ENCODE results near the gene NOTUM.

NOTUM gene

DNA sequence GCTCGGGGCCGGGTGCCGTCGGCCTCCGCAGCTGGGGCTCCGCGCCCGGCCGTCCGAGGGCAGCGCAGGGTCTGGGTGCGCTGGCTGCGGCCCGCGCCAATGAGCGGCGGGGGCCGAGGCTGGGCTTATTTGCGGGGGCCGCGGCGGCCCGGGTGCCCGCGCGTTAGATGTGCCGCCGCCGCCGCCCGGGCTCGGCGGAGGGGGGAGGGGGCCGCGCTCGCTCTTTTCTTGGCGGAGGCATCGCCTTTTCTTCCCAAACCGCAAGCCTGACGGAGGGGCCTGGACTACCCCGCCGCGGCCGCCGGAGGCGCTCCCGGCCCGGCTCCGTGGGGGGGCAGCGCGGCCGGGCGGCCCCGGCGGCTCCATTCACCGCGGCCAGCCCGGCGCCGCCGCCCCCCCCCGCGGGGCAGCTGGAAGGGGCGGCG, at the start of gene NOTUM:
NOTUM (minus strand) TSS at position 101 of the 425 bp plus-strand sequence. CDS start 278 bp downstream, outside the sequence.
- H3K4me3 ChIP-seq (ENCODE audit: low read depth, low read length), result peak within 1 kb of the TSS; percentile 6

GRCh38 chr17:82009413-82009812, 48.4 kb upstream of the NOTUM start:
- H3K4me3 ChIP-seq (ENCODE audit: low read depth, low read length), result no peak overlapping the region

GRCh38 chr17:82008941-82009405, 48.0 kb upstream of the NOTUM start:
- no peak overlapping the region for H3K4me3 ChIP-seq (ENCODE audit: low read depth, low read length)

DNA sequence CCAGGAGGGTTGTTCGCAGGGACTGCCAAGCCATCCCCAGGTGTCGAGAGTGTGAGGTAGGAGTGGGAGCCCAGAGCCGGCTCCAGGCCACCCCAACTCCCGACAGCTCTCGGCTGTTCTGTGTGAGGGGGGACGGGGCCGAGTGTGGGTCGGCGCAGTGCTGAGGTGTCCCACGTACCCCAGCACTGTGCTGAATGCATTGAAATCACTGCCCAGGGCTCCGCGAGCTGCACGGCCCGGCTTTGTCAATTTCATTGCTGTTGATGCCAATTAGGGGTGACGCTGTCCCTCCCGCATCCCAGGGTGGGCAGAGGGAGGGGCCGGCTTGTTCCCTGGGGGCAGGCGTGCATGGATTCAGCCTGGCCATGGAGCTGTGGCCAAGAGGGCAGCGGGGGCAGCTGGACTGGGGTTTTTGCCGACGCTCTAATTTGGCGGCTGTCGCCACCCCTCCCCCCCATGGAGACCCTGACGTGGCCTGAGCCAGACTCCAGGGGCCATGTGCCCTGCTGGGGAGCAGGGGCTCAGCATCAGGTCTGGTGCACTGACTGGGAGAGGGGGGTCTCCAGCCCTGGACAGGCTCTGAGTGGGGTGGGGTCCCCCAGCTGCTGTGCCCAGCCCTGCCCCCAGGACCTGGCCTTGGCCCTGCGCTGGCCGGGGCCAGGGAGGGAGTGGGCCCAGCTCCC, 47.4 kb upstream of the NOTUM start:
- H3K4me3 ChIP-seq (ENCODE audit: low read depth, low read length), result no peak overlapping the region

DNA sequence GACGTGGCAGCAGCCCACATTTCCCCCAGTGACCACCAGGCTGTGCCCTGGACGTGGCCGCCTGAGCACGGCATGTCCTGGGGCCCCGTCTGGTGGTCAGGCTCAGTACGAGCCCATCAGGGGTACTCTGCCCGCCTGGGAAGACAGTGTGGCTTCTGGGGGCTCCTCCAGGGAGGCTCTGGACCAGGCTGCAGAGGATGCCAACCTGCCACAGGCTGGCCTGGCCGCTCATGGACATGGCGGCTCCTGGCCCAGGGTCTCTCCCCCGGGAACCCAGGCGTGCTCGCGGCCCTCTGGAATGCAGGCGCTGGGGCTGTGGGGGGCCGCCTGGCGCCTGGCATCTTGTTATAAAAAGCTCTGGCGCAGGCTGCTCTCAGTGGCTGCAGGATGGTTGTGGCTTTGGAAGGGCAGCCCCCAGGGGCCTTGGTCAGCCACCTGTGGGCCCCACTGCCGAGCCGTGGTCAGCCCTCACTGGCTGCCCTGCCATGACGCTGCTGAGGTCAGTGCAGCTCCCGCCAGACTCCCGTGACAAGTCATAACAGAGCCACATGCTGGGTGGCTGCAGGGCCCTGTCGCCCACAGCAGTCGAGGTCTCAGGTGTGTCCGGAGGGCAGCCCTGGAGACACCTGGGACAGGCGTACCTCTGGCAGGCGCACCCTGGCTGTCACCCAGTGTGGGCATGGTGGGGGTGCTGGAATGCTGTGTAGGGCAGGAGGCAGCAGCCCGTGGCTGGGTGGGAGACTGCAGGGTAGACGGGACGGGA, 46.7 kb upstream of the NOTUM start:
- no peak overlapping the region for H3K4me3 ChIP-seq (ENCODE audit: low read depth, low read length)

DNA sequence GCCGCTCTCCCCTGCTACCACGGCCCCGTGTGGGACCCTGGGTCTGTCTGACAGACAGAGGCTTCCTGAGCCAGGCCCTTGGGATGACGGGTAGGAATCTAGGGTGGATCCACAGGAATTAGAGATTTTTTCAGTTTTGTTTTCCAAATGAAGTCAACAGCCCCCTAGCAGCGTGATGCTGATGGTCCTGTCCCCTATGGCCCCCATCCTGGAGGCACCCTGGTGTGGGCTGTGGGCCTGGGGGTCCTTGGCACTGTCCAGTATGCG, 46.2 kb upstream of the NOTUM start:
- H3K4me3 ChIP-seq (ENCODE audit: low read depth, low read length), result no peak overlapping the region

GRCh38 chr17:82006468-82007227, 45.7 kb upstream of the NOTUM start:
- no peak overlapping the region for H3K4me3 ChIP-seq (ENCODE audit: low read depth, low read length)

GRCh38 chr17:82005701-82006348, 44.8 kb upstream of the NOTUM start:
- no peak overlapping the region for H3K4me3 ChIP-seq (ENCODE audit: low read depth, low read length)

DNA sequence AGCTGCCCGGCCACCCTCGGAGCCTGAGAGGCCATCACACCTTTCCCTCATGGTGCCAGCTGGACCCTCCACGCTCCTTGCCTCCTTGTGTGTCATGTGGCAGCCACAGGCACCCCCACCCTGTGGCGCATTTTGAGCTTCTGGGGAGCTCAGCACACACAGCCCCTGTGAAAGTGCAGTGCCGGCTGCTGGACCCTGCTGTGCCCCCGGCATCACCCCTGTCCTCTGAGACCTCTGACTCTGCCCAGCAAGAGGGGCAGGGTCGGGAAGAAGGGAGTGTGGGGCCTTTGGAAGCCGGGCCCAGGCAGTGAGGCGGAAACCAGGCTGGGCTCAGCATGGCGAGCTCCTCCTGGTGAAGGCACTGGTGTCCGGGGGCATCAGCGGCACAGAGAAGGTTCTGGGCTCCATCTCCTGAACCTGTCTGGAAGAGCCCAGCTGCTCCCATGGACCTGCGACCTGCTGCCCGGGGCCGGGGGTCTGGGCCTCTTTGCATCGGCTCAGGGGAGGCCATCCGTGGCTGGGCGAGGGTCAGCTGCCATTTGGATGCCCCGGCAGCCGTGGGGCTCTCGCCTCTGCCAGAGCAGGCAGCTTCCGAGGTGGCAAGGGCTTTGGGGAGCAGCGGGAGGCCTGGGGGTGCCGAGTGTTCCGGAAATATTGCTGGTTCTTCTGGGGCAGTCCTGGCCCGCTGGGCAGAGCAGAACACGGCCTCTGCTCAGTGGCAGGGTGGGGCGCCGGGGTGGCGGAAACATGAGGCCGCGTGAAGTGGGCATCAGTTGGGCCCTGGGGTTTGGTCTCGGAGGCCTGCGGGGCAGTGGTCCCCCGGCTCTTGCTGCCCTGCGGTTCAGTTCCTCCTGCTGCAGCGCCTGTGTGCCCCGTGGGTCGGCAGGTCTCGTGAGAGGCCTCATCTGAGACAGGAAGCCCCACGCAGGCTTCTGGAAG, 43.8 kb upstream of the NOTUM start:
- H3K4me3 ChIP-seq (ENCODE audit: low read depth, low read length), result no peak overlapping the region

GRCh38 chr17:82003411-82004381, 42.7 kb upstream of the NOTUM start:
- no peak overlapping the region for H3K4me3 ChIP-seq (ENCODE audit: low read depth, low read length)

GRCh38 chr17:82001571-82002056, 40.6 kb upstream of the NOTUM start:
- no peak overlapping the region for H3K4me3 ChIP-seq (ENCODE audit: low read depth, low read length)

DNA sequence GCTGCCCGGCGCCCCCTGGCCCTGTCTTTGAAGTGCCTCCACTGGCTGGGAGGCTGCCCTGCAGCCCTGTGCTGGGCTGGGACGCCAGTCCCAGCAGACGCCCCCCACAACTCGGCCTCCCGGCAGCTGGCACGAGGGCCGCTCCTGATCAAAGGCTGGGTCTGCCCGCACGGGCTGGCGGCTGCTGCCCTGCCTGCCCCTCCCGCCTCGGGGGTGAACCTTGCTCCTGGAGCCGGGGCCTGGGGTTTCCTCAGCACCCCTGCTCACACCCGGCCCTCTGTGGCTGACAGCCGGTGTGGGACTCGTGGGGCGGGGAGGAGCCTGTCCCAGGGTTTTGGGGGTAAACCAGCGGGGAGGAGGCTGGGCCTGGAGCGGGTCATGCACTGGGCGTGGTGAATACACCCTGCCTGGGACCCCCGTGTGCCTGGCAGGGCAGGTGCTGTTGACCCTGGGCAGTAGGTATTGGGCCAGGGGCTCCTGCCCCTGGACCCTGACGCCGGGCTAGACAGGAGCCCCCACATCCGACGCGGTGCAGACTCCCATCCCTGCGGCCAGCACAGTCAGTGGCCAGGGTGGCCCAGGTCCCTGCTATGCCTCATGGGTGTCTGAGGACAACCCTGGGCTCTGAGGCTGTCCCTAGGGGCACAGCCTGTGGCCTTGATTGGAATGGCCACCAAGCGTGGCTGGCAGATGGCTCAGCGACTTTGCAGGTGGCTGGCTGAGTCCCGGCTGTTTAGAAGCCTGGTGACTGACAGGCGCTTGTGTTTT, 40.0 kb upstream of the NOTUM start:
- H3K4me3 ChIP-seq (ENCODE audit: low read depth, low read length), result no peak overlapping the region

DNA sequence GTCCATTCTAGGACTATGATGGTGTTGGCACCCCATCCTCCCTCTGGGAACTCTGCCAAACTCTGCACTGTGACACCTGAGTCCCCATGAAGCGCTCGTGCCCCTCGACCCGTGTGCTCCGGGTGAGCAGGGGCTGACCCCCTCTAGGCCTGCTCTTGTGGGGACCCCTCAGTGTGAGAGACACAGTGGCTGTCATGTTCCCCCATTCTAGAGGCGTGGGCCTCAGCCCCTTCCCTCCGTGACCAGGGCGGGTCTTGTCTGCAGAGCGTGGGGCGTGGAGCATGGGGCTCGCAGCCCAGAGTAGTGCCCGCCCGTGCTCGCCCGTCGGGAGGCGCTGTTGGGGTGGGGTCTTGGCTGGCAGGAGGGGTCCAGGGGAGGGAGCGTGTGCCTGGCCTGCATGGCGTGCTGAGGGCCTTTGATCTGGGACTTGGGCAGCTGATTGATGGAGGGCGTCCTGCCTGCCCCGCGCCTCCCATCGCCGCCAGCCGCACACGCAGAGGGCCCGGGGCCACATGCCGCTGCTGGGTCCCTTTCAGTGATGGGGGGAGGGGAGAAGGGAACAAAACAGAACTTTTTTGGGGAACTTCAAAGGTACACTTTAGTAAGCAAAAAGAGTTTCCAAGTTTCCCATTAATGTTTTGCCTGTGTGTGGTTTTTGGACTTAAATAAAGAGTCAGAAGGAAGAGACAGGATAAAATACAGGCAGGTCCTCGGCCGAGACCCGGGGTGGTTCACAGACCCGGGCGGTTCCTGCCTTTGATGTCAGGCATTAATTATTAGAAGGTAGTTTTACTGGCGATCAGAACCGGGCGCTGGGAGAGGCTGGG, 39.2 kb upstream of the NOTUM start:
- no peak overlapping the region for H3K4me3 ChIP-seq (ENCODE audit: low read depth, low read length)

DNA sequence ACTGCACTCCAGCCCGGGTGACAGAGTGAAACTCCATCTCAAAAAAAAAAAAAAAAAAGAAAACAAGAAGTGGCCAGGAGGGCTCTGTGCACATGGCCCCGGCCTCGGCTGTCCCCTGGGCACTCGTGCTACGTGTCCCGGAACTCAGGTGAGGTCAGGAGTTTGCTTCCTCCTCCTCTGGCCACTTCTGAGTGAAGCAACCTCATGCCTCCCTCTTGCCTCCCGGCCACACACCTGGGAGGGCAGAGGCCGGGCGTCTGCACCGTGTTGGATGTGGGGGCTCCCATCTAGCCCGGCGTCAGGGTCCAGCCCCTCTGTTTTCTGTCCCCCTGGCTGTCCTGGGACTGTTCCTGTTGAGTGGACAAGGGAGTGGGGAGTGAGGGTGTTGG, 38.6 kb upstream of the NOTUM start:
- no peak overlapping the region for H3K4me3 ChIP-seq (ENCODE audit: low read depth, low read length)

DNA sequence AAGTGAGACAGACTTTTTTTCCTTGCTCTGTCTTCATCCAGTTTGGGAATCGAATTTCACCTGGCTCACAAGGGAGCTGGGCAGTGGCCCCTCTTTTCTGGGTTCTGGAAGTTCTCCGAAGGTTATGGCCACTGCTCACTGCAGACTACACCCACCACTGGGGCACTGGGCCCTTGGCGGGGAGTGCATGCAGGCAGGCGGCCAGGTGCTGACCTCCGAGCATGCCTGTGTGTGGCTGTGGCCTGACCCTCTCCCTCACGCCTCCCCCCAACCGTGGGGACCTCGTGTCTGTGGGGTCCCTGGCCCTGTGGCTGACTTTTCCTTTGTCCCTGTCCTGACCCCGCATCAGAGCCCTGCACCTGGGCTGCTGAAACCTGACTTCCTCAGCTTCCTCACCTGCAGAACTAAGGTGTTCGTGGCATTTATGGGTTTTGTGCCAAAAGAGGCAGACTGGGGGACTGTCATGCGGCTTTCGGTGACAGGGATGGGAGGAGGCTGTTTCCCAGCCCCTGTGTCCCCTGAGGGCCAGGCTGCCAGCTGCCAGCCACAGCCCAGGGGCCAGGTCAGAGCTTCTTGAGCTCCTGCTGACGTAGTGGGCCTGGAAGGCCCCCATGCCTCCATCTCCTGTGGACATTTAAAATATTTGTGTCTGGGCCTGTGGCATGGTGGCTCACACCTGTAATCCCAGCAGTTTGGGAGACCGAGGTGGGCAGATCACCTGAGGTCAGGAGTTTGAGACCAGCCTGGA, 37.9 kb upstream of the NOTUM start:
- H3K4me3 ChIP-seq (ENCODE audit: low read depth, low read length), result no peak overlapping the region

DNA sequence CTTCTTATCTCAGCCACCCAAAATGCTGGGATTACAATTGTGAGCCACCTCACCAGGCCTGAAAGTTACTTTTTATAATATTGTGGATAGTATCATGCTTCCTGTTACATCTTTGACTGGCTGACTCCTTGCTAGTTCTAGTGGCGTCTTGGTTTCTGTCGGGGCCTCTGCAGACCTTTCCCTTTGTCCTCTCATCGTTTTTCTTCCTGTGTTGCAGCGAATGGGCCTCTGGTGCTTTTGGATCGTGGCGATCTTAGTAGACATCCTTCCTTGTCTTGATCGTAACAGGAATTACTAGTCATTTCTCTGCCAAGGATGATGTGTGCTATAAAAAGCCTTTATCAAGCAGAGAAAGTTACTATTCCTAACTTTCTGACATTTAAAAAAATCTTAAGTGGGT, 37.2 kb upstream of the NOTUM start:
- no peak overlapping the region for H3K4me3 ChIP-seq (ENCODE audit: low read depth, low read length)

Data from iPS-11a (cell line).